HG03575 (cell line): ENCODE measurements around the gene SIT1.

Source experiments
- ATAC-seq: cut with Tn5 transposase; IDR thresholded peaks from one replicate; pipeline ENCODE4 v1.9.1; 2021; ENCODE audit not compliant: unreplicated experiment, insufficient number of reproducible peaks, low FRiP score; ENCODE audit errors: extremely low read depth

SIT1 gene

GRCh38 chr9:35650341-35651158 lies at the start of gene SIT1:
TSS of gene SIT1 (minus strand) at chr9:35650931. CDS start at chr9:35650853, 78 bp downstream.
- ATAC-seq, result no peak

GRCh38 chr9:35700031-35700430 lies 49.3 kb upstream of the SIT1 start:
- ATAC-seq, result no peak

GRCh38 chr9:35698231-35698630 lies 47.5 kb upstream of the SIT1 start:
- ATAC-seq, result no peak

- no peak for ATAC-seq
These were observed 46.8 kb upstream of the SIT1 start for GRCh38 chr9:35697486-35697885.

- ATAC-seq, result no peak
These were observed 45.9 kb upstream of the SIT1 start for GRCh38 chr9:35696520-35697215.

- ATAC-seq, result no peak
These were observed 45.2 kb upstream of the SIT1 start for GRCh38 chr9:35695943-35696401.

GRCh38 chr9:35691757-35692301 lies 41.1 kb upstream of the SIT1 start:
- ATAC-seq, result no peak

GRCh38 chr9:35691334-35691650 lies 40.6 kb upstream of the SIT1 start:
- ATAC-seq, result no peak

- no peak for ATAC-seq
These were observed 40.0 kb upstream of the SIT1 start for GRCh38 chr9:35690614-35691333.

- no peak for ATAC-seq
These were observed 39.5 kb upstream of the SIT1 start for GRCh38 chr9:35690294-35690613.

GRCh38 chr9:35689542-35690293 lies 39.0 kb upstream of the SIT1 start, which contains the start of gene TPM2:
TSS of gene TPM2 (minus strand) at chr9:35689925. CDS start at chr9:35689817, 108 bp downstream.
- ATAC-seq, result no peak

- no peak for ATAC-seq
These were observed 38.1 kb upstream of the SIT1 start for GRCh38 chr9:35688558-35689541.

GRCh38 chr9:35687972-35688557 lies 37.3 kb upstream of the SIT1 start:
- no peak for ATAC-seq

- ATAC-seq, result no peak
These were observed 36.6 kb upstream of the SIT1 start for GRCh38 chr9:35687306-35687705.

GRCh38 chr9:35686222-35687203 lies 35.8 kb upstream of the SIT1 start:
- ATAC-seq, result no peak

GRCh38 chr9:35685506-35685905 lies 34.8 kb upstream of the SIT1 start:
- ATAC-seq, result no peak
